ENCODE data around the gene ZDHHC12.

Gene ZDHHC12

DNA sequence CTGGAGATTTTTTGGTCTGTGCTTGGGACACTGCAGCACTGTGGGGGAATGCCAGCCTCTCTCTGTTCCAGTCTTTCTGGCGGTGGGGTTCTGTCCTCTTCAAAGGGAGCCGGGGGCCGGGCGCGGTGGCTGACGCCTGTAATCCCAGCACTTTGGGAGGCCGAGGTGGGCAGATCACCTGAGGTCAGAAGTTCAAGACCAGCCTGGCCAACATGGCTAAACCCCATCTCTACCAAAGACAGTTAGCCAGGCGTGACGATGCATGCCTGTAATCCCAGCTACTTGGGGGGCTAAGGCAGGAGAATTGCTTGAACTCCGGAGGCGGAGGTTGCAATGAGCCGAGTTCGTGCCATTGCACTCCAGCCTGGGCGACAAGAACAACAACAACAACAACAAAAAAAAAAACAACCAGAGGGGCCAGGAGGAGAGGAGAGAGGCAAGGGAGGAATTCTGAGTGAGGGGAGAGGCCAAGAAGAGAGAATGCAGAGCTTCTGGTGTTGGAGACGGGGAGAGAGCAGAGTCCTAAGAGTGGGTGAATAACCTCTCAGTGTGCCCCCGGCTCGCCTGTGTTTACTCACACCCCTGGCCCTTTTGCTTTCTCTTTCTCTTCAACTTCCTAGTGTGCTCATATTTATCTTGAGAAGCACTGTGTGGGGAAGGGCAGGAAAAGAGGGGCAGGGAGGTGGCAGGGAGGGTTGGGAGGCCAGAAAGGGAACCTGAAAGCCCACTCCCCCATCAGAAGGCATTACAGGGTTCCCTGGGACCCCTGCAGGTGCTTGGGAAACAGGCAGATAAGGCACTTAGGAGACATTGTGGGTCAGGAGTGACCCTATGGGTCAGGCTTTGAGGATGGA, 38.1 kb downstream of the ZDHHC12 start:
- DNase-seq (ENCODE audit: low read depth): no peak

DNA sequence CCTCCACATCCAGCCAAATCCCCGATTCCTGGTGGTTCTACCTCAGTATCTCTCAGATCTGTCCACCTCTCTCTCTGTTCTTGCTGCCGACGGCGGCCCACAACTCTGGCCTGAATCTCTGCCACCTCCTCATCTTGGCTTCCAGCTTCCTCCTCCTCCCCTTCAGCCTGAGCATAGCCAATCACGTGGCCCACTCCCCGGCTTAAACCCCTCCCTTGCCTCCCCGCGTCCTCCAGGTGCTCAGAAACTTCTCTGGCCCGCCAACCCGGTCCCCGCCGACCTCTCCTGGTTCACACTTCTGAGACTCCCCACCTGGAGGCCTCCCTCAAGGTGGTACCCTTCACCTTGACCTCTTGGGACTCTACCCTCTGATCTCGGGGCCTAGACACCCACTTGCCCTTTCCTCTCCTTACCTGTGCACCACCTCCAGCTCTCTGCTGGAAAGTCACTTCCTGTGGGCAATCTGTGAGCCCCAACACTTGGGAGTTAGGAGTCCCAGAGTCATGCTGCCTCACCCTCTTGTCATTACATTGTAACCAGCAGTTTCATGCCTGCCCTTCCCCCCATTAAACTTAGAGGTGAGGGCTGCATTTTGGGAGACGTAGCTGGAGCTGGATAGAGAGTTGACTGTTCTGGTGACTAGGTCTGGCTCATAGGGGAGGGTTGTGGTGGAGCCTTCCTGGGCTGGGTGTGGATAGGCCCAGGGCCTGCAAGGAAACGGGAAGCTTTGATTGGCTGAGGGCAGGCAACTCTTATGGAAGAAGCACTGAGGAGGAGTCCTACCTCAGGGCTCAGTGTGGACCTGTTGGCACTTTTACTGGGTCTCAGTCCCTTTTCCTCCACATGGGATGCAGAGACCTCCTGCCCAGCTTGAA, 39.4 kb downstream of the ZDHHC12 start:
- DNase-seq (ENCODE audit: low read depth): peak; percentile 68

- DNase-seq (ENCODE audit: low read depth): no peak
Observed at GRCh38 chr9:128684065-128684324, 39.9 kb downstream of the ZDHHC12 start.

GRCh38 chr9:128683340-128684064, 40.4 kb downstream of the ZDHHC12 start:
- no peak for DNase-seq (ENCODE audit: low read depth)

GRCh38 chr9:128677794-128678193, 46.1 kb downstream of the ZDHHC12 start:
- no peak for DNase-seq (ENCODE audit: low read depth)

DNA sequence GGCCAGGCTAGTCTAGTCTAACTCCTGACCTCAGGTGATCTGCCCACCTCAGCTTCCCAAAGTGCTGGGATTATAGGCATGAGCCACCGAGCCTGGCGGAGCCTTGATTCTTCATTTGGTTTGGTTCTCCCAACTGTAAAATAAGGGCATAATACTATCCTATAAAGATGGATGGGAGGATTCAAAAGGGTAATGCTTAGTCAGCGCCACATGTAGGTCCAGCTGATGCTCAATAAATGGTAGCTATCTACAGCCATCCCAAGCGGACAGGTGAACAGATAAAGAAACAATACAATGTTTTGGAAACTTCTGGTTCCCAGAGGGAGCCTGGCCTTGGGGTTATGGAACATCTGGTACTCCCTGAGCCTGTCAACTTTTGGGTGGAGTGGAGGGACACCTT, 48.5 kb downstream of the ZDHHC12 start:
- no peak for DNase-seq (ENCODE audit: low read depth)

Measured in T-helper 22 cell (primary cell).